Coronary artery (tissue), 2 donors: ENCODE results near the gene PFKFB4.
A peak's percentile ranks its signal among the peaks of the same experiment; 100 is the strongest.

Experiments used
- DNase-seq: peaks from one replicate; pipeline ENCODE4 v3.0.0-alpha.2; 2017; ENCODE audit warnings: low spot score
- H3K27ac ChIP-seq, 2 donors: fragments of 200-600 bp; sonication (generic); one replicate each; pipeline ENCODE4 v1.5.1; 2016 to 2019
- H3K4me3 ChIP-seq: fragments of 200-600 bp; sonication (generic); 2 replicates; pipeline ENCODE4 v1.5.1; 2016; ENCODE audit warnings: mild to moderate bottlenecking, moderate library complexity
- CTCF ChIP-seq: fragments of 200-600 bp; sonication (generic); IDR thresholded peaks from one replicate; pipeline ENCODE4 v1.5.1; 2019; ENCODE audit warnings: antibody characterized with exemption

The PFKFB4 gene

GRCh38 chr3:48470286-48470685, 86.3 kb downstream of the PFKFB4 start:
- Histone ChIP-seq H3K27ac (peak overlapping the region in 1 of 2 donors; percentile 100), H3K4me3 (peak overlapping the region; percentile 50)
- no peak for DNase-seq
- no peak for TF ChIP-seq CTCF

GRCh38 chr3:48469046-48469915, 87.3 kb downstream of the PFKFB4 start:
- Histone ChIP-seq H3K4me3 (peak overlapping the region; percentile 50), H3K27ac (peak overlapping the region in 1 of 2 donors; percentile 100)
- no peak for DNase-seq
- no peak for TF ChIP-seq CTCF

- DNase-seq: no peak
- Histone ChIP-seq H3K27ac (peak overlapping the region; percentile 96 to 100), H3K4me3 (peak overlapping the region; percentile 19)
- TF ChIP-seq CTCF: no peak
Measured at GRCh38 chr3:48468329-48468731, 88.3 kb downstream of the PFKFB4 start.
